ENCODE data around the gene NEIL1. TPM values are rescaled to one million over a fixed set of nuclear protein-coding genes. Genes with fewer than 3 reads are reported as not detected.
"Not testable (repeated sequence)": the region's sequence is repeated elsewhere in the genome, so short reads cannot be mapped to it uniquely, and the experiment has no call there.

The NEIL1 gene
- polyA plus RNA-seq, 1 of the 3 experiments (the other 2 are of a cell fraction) = 12.0 TPM

GRCh38 chr15:75348562-75349350, 1.9 kb downstream of the NEIL1 start:
- no peaks in the 10 kb centered on the region for H4K20me1 ChIP-seq (ENCODE audit: insufficient read depth)
- H3K9me3 ChIP-seq = no peaks in the 10 kb centered on the region
- peak; percentile 79 for DNase-seq
- H3K9ac ChIP-seq = peak overlapping the region; percentile 74
- POLR2A ChIA-PET = interaction anchor here (1.8 kb wide), 1 partner anchor 19 kb away, joined by 11 read pairs; the partner anchor contains the start of gene MAN2C1
- no peak for TF ChIP-seq FOXJ3 (CRISPR knock-in tag; IDR thresholded peaks at IDR 0.05)
- H3K4me2 ChIP-seq = peak overlapping the region; percentile 98
- no peaks in the 10 kb centered on the region for H3K79me2 ChIP-seq (ENCODE audit: insufficient read depth)
- H3K36me3 ChIP-seq (replicated peaks in 1 of 2; ENCODE audit: control insufficient read depth in 1 of 2, insufficient read depth in 2 of 2, low read length in 1 of 2) = no peaks in the 10 kb centered on the region
- CTCF ChIA-PET = interaction anchor here (0.6 to 3.3 kb wide), 3 partner anchors 12 to 19 kb away, joined by 3 to 18 read pairs (median 4); partner anchors contain the start of genes COMMD4 and MAN2C1
- WGBS (ENCODE audit: low lambda C conversion rate) = 53% methylated on average over 31 of the region's 46 CpGs
- H3K4me1 ChIP-seq (ENCODE audit: control insufficient read depth in 1 of 2, insufficient read depth in 2 of 2, low read depth in 1 of 2, low read length in 1 of 2) = peaks cover 0 to 11% of the 10 kb centered on the region in 2 experiments; a peak in 1 of 4 replicates
- H3K27me3 ChIP-seq (ENCODE audit: insufficient read depth) = no peaks in the 10 kb centered on the region
- H3K27ac ChIP-seq (ENCODE audit: low read depth in 2 of 2, low read length in 1 of 2) = peak overlapping the region in 1 of 2 experiments; percentile 73; a peak in 1 of 4 replicates
- H3K4me3 ChIP-seq (ENCODE audit: low read depth in 2 of 2, low read length in 1 of 2) = peak overlapping the region; percentile 70 to 77
- H3F3A ChIP-seq (replicated peaks; ENCODE audit: insufficient read depth) = peaks cover 17% of the 10 kb centered on the region
- no peak overlapping the region for H2AFZ ChIP-seq (ENCODE audit: low read depth)
- H3K9me2 ChIP-seq = no peaks in the 10 kb centered on the region

- not testable (repeated sequence) for H3K9me2 ChIP-seq; H3K4me3 ChIP-seq (ENCODE audit: low read depth in 2 of 2, low read length in 1 of 2); H3K9me3 ChIP-seq; H3K27me3 ChIP-seq (ENCODE audit: insufficient read depth); H3K27ac ChIP-seq (ENCODE audit: low read depth in 2 of 2, low read length in 1 of 2); DNase-seq; H3K36me3 ChIP-seq (replicated peaks in 1 of 2; ENCODE audit: control insufficient read depth in 1 of 2, insufficient read depth in 2 of 2, low read length in 1 of 2); H3K4me2 ChIP-seq; H2AFZ ChIP-seq (ENCODE audit: low read depth); H4K20me1 ChIP-seq (ENCODE audit: insufficient read depth); H3K9ac ChIP-seq; H3K79me2 ChIP-seq (ENCODE audit: insufficient read depth)
- POLR2A ChIA-PET = interaction anchor here (1.8 kb wide), 1 partner anchor 19 kb away, joined by 11 read pairs; the partner anchor contains the start of gene MAN2C1
- WGBS (ENCODE audit: low lambda C conversion rate) = 97% methylated on average over 6 of the region's 8 CpGs
- Histone ChIP-seq H3F3A (replicated peaks; ENCODE audit: insufficient read depth) (peaks cover 17% of the 10 kb centered on the region), H3K4me1 (ENCODE audit: control insufficient read depth in 1 of 2, insufficient read depth in 2 of 2, low read depth in 1 of 2, low read length in 1 of 2) (peaks cover 0 to 11% of the 10 kb centered on the region in 2 experiments; a peak in 1 of 4 replicates)
- CTCF ChIA-PET = interaction anchor here (0.9 to 3.3 kb wide), 2 partner anchors 11 to 18 kb away, joined by 3 to 18 read pairs; partner anchors contain the start of gene MAN2C1
Observed at GRCh38 chr15:75349351-75349669, 2.5 kb downstream of the NEIL1 start.

- POLR2A ChIA-PET = no interaction called here
- no peaks in the 10 kb centered on the region for H3K9me2 ChIP-seq
- CTCF ChIA-PET = interaction anchor here (1.4 to 3.3 kb wide), 2 partner anchors 18 kb away, joined by 7 to 18 read pairs; partner anchors contain the start of gene MAN2C1
Observed at GRCh38 chr15:75349851-75350588, 3.2 kb downstream of the NEIL1 start.

More at GRCh38 chr15:75349851-75350588, 3.2 kb downstream of the NEIL1 start:
- peaks cover 13% of the 10 kb centered on the region for H3F3A ChIP-seq (replicated peaks; ENCODE audit: insufficient read depth)
- no peaks in the 10 kb centered on the region for H3K27me3 ChIP-seq (ENCODE audit: insufficient read depth)
- H4K20me1 ChIP-seq (ENCODE audit: insufficient read depth) = no peaks in the 10 kb centered on the region
- no peak overlapping the region for H3K4me2 ChIP-seq
- H3K36me3 ChIP-seq (replicated peaks in 1 of 2; ENCODE audit: control insufficient read depth in 1 of 2, insufficient read depth in 2 of 2, low read length in 1 of 2) = peaks cover 0 to 6% of the 10 kb centered on the region in 2 experiments
- peaks cover 0 to 11% of the 10 kb centered on the region in 2 experiments; a peak in 1 of 4 replicates for H3K4me1 ChIP-seq (ENCODE audit: control insufficient read depth in 1 of 2, insufficient read depth in 2 of 2, low read depth in 1 of 2, low read length in 1 of 2)
- no peak overlapping the region for H3K27ac ChIP-seq (ENCODE audit: low read depth in 2 of 2, low read length in 1 of 2)
- H3K9ac ChIP-seq = no peak overlapping the region
- no peaks in the 10 kb centered on the region for H3K79me2 ChIP-seq (ENCODE audit: insufficient read depth)
- TF ChIP-seq EP300 (IDR thresholded peaks at IDR 0.05; ENCODE audit: borderline replicate concordance in 1 of 2, low read depth in 1 of 2, low read length in 1 of 2) = no peak
- no peak for TF ChIP-seq JUND (IDR thresholded peaks at IDR 0.05)
- no peak for TF ChIP-seq GABPA (IDR thresholded peaks at IDR 0.05; ENCODE audit: low read depth)
- TF ChIP-seq CHD2 (IDR thresholded peaks at IDR 0.05; ENCODE audit: low read length, partially characterized antibody) = no peak
- TF ChIP-seq RXRA (IDR thresholded peaks at IDR 0.05; ENCODE audit: borderline replicate concordance, low read depth) = no peak
- TF ChIP-seq USF1 (IDR thresholded peaks at IDR 0.05; ENCODE audit: borderline replicate concordance, low read depth) = no peak
- TF ChIP-seq MXI1 (IDR thresholded peaks at IDR 0.05; ENCODE audit: low read depth, low read length) = no peak
- 96% methylated on average over 7 of the region's 9 CpGs for WGBS (ENCODE audit: low lambda C conversion rate)
- no peaks in the 10 kb centered on the region for H3K9me3 ChIP-seq
- DNase-seq = no peak
- H3K4me3 ChIP-seq (ENCODE audit: low read depth in 2 of 2, low read length in 1 of 2) = no peak overlapping the region
- no peak overlapping the region for H2AFZ ChIP-seq (ENCODE audit: low read depth)
